ENCODE measurements around the gene EXTL2. TPM values are rescaled to one million over a fixed set of nuclear protein-coding genes. Genes with fewer than 3 reads are reported as not detected.

EXTL2 gene
- total and polyA plus RNA-seq, 11 donors = 5.4 to 9.6 (median 8.3) TPM

GRCh38 chr1:100883963-100884362 lies 10.7 kb downstream of the EXTL2 start:
- WGBS, 4 donors = 73 to 75% (median 73%) methylated on average over 4 of the region's 4 CpGs
- Histone ChIP-seq H3K36me3 (peaks cover 0 to 7% (median 0%) of the 10 kb centered on the region in 9 donors), H3K9me3 (peaks cover 0 to 1% (median 0%) of the 10 kb centered on the region in 12 donors), H3K4me1 (peaks cover 0 to 8% (median 0%) of the 10 kb centered on the region in 12 donors), H3K4me3 (no peak overlapping the region), H3K27ac (no peak overlapping the region), H3K27me3 (no peaks in the 10 kb centered on the region)
- intact Hi-C loops (cut with DNase I) = no loop called here
- no peak for TF ChIP-seq CTCF (IDR thresholded peaks at IDR 0.05)
- no peak for TF ChIP-seq POLR2A (IDR thresholded peaks at IDR 0.05)
- ATAC-seq = no peak
- no peak for DNase-seq

GRCh38 chr1:100882698-100883097 lies 11.9 kb downstream of the EXTL2 start:
- H3K4me3 ChIP-seq = no peak overlapping the region
- H3K27me3 ChIP-seq = no peaks in the 10 kb centered on the region
- TF ChIP-seq CTCF (IDR thresholded peaks at IDR 0.05) (no peak), POLR2A (IDR thresholded peaks at IDR 0.05) (no peak)
- WGBS, 4 donors = 65 to 74% (median 69%) methylated on average over 2 of the region's 2 CpGs
- ATAC-seq (no peak), DNase-seq (no peak)
- no peaks in the 10 kb centered on the region for H3K9me3 ChIP-seq
- intact Hi-C loops (cut with DNase I) = no loop called here
- H3K27ac ChIP-seq = no peak overlapping the region
- H3K36me3 ChIP-seq = peaks cover 0 to 7% (median 0%) of the 10 kb centered on the region in 9 donors
- peaks cover 0 to 8% (median 0%) of the 10 kb centered on the region in 12 donors for H3K4me1 ChIP-seq

- Histone ChIP-seq H3K27me3 (no peaks in the 10 kb centered on the region), H3K4me3 (no peak overlapping the region), H3K36me3 (peaks cover 0 to 16% (median 0%) of the 10 kb centered on the region in 9 donors), H3K27ac (no peak overlapping the region), H3K9me3 (no peaks in the 10 kb centered on the region), H3K4me1 (peaks cover 0 to 8% (median 0%) of the 10 kb centered on the region in 12 donors)
- TF ChIP-seq CTCF (IDR thresholded peaks at IDR 0.05) (no peak), POLR2A (IDR thresholded peaks at IDR 0.05) (no peak)
- ATAC-seq (no peak), DNase-seq (no peak)
- intact Hi-C loops (cut with DNase I) = no loop called here
- 89 to 96% (median 92%) methylated on average over 3 of the region's 3 CpGs for WGBS, 4 donors
Observed at GRCh38 chr1:100881687-100882086, 13.0 kb downstream of the EXTL2 start.

- Histone ChIP-seq H3K4me1 (peaks cover 0 to 8% (median 0%) of the 10 kb centered on the region in 12 donors), H3K27me3 (no peaks in the 10 kb centered on the region), H3K4me3 (no peak overlapping the region), H3K27ac (no peak overlapping the region), H3K9me3 (no peaks in the 10 kb centered on the region), H3K36me3 (peaks cover 0 to 19% (median 0%) of the 10 kb centered on the region in 9 donors)
- peak in 1 of 4 donors; percentile 41 for ATAC-seq
- intact Hi-C loops (cut with DNase I) = no loop called here
- DNase-seq = no peak
- TF ChIP-seq CTCF (IDR thresholded peaks at IDR 0.05) (no peak), POLR2A (IDR thresholded peaks at IDR 0.05) (no peak)
Observed at GRCh38 chr1:100879422-100879821, 15.2 kb downstream of the EXTL2 start.
